SK-N-DZ (cell line): ENCODE results near the gene TDRD10.
"Not testable (repeated sequence)": the region's sequence is repeated elsewhere in the genome, so short reads cannot be mapped to it uniquely, and the experiment has no call there.

Experiments used
- DNase-seq: peaks from one replicate; pipeline ENCODE4 v3.0.0-alpha.2; 2015; ENCODE audit warnings: low spot score

TDRD10 gene

DNA sequence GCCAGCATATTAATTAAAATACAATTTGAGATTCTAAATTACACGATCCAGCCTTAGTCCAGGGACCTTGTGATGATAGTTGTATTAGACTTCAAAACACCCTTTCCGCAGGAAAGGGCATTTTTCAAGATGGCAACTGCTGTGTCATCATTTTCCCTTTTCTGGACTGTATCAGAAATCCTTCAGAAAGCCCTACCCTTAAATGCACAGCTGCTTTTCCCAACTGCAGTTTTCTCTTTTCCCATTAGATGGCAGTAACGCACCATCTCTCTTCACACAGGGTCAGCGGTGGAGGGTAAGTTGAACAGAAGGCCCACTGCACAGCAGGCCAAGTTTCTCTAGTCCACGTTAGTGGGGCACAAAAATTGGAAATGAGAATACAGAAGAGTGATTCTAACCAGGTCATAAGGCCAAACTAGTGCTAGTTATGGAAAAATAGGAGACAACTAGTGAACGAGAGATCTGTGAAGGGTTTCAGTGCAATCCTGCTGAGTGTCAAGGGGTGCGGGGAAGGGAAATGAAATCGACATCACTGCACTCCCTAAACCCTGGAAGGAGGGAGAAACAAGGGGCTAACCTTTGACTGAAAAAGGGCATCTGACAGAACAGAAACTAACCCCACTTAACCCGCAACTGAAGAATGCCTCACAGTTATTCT is 22.1 kb upstream of the TDRD10 start:
- peak; percentile 86 for DNase-seq

GRCh38 chr1:154481053-154481452 is 21.0 kb upstream of the TDRD10 start:
- DNase-seq = peak; percentile 18

DNA sequence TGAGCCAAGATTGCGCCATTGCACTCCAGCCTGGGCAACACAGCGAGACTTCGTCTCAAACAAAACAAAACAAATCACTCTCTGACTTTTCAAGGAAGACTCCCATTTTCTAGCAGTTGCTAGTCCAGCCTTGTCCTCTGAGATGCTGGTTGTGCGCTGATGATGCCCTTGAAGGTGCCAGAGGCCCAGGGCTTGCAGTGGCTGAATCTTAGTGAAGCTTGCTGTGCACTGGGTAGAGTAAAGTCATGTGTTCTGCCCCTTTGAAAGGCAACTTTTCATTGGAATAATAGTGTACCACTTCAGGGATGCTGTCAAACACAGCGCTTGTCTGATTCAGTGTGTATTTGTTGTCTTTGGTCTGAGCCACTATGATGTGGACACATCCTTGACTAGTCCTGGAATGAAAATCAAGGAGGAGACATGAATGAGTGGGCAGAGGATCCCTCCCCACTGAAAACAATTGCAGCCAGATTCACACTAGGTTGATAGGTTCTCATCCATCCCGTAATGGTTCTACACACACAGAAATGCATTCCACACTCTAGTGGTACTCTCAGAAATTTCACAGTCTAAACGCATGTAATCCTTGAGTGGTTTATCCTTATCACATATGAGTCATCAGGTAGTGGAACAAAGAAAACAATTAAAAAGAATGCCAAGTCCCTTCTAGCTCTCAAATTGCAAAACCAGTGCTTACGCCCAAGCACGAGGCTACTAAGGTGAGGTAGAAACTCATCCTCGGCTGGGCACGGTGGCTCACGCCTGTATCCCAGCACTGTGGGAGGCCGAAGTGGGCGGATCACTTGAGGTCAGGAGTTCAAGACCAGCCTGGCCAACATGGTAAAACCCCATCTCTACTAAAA is 17.8 kb upstream of the TDRD10 start:
- DNase-seq = no peak

GRCh38 chr1:154485106-154485505 is 16.9 kb upstream of the TDRD10 start:
- DNase-seq = no peak

DNA sequence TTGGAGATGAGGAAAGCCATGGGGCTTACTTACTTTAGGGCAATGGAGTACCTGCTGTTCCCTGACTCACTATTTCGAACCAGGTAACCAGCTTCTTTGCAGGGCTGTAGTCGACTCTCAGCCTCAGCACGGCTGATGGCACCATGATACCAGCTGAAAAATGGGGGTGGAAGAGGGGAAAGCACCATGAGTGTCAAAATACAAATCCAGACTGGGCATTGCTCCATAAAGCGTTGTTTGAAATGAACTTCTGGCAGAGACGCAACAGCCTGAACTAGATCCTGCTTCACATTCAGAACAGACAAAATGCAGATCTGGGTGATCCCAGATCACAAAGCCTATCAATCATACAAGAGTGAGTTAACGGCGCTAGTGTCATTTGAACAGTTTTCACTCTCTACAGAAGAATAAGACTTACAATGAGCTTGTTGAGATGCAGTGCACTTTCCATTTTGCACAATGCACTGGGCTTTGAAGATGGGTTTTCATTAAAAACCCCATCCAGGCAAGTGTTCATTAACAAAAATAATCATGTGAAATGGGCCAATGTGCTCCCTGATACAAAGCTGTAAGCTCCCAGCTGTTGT is 16.0 kb upstream of the TDRD10 start:
- no peak for DNase-seq

DNA sequence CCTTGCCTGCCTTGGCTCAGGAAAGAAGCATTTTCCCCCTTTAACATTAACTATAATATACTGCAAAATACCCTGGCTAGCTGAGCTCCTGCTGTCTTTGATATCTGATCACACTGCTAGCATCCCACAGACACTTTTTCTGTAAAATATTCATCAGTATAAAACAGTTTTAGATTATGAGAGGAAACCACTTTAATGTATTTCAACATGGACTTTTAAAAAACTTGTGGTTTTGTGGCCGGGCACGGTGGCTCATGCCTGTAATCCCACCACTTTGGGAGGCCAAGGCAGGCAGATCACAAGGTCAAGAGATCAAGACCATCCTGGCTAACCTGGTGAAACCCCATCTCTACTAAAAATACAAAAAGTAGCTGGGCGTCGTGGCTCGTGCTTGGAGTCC is 15.3 kb upstream of the TDRD10 start:
- DNase-seq = not testable (repeated sequence)

GRCh38 chr1:154488922-154489321 is 13.1 kb upstream of the TDRD10 start:
- no peak for DNase-seq

- DNase-seq = no peak
These were observed 12.2 kb upstream of the TDRD10 start for GRCh38 chr1:154489695-154490274.

DNA sequence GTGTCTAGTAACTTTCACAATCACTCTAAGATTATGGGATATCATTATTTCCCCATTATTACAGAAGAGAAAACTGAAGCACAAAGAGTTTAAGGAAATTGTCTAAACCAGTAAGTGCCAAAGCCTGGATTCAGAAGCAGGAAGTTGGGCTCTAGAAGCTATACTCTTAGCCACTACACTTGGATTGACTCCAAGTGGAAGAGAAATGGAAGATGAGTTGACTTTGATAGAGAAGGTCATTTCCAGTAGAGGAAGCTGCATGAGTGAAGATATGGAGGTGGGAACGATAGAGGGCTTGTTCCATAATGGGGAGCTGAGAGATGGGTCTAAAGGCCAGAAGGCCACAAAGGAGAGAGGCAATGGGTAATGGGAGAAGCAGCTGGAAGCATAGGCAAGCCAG is 11.7 kb upstream of the TDRD10 start:
- DNase-seq = no peak

- DNase-seq = no peak
These were observed 9.9 kb upstream of the TDRD10 start for GRCh38 chr1:154492115-154492514.

- no peak for DNase-seq
These were observed 8.7 kb upstream of the TDRD10 start for GRCh38 chr1:154493276-154493675.

- no peak for DNase-seq
These were observed 6.3 kb upstream of the TDRD10 start for GRCh38 chr1:154495496-154496273.

DNA sequence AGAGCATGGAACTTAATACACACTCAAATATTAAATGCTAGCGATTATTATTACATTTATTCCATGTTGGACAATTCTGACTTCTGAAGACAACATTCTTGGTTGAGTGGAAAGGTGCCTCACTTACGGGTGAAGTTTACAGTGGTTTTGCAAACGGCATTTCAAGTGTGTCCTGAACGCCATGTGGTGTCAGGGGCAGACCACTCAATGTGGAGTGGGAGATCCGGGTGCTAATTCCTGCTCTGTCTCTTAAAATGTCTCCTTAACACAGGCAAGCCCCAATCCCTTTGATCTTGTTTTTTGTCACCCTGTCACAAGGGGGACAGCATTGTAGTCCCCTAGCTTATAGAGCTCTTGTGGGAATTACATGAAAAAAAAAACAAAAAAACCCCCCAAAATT is 5.6 kb upstream of the TDRD10 start:
- DNase-seq = no peak

DNA sequence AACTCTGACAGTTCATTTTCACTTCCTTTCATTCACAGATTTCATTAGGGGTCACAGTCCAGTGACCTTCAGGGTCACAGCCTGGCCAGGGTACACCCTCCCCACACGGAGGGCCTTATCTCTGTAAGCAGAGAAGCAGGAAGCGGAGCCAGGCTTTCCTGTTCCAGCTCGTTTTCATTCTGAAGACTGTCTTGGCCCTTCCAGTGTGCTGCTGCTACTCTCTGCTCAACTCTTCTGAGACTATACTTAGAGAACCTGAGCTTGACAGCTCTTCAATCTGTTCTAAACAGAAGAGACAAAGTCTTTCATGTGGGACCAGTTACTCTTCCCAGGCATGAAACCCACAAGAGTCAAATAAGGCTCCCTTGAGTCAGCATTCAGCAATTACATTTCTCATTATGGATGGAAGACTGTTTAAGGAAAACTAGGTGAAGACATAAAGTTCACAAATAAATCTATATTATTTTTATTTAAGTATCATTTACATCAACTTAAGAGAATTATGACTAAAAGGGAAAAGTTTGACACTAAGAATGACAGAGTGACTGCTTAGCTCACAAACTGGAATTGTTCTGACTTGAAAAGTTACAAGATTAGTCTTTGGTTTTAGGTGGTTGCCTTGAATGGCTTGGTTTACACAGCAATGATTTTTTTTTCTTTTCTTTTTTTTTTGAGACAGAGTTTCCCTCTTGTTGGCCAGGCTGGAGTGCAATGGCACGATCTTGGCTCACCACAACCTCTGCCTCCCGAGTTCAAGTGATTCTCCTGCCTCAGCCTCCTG is 4.8 kb upstream of the TDRD10 start:
- DNase-seq = no peak

- DNase-seq = no peak
These were observed 2.6 kb upstream of the TDRD10 start for GRCh38 chr1:154499446-154499845.

- DNase-seq = no peak
These were observed 1.5 kb upstream of the TDRD10 start for GRCh38 chr1:154500533-154500932.

DNA sequence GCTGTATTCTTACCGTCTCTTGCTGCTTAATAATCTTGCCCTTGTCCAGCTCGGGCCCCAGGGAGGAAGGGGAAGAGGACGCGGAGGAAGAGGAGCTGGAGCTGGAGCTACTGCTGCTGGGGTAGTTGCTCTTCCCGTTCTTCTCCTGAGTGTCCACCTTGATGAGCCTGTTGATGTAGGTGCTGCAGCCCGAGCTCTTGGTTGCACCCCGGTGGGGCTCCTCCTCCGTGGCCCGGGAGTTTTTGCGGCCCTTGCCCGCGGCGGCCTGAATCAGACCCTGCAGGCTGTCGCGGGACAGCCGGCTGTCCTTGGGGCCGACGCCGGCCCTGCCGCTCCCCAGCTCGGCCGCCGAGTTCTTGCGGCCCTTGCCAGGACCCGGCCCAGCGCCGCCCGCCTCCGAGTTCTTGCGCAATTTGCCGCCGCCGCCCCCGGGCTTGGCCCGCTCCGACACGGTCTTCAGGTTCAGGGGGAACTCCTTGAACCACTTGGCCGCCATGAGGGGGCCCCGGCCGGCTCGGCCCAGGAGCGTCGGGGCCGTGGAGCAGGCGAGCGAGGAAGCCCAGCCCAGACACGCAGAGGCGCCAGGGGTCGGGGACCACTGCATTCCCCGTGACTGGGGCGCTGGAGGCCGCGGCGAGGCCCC is 475 bp upstream of the TDRD10 start:
- no peak for DNase-seq

DNA sequence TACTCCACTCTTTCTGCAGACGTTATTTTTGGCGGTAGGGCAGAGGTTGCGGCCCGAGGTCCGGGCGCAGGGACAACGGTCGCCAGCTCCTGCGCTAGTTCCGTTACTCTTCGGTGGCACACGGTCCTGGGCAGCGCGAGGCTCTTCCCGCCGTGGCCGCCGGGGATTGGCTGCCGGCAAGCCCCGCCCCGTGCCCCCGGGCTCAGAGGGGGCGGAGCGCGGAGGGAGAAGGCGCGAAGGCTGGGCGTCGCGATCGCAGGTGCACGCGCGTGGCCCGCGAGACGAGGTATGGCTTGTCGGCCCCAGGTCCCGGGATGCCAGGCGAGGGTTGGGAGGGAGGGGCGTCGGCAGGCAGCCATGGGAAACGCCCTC is 711 bp downstream of the TDRD10 start:
- DNase-seq = no peak

GRCh38 chr1:154503898-154504297 is 1.9 kb downstream of the TDRD10 start:
- no peak for DNase-seq

GRCh38 chr1:154512760-154513159 is 10.7 kb downstream of the TDRD10 start:
- no peak for DNase-seq
